Astrocyte (in vitro differentiated cells and primary cell): ENCODE results near the gene LYSMD2. TPM values are rescaled to one million over a fixed set of nuclear protein-coding genes. Genes with fewer than 3 reads are reported as not detected.

Experiments
- DNase-seq: peaks from one replicate; pipeline ENCODE4 v3.0.0-alpha.2; 2010; ENCODE audit warnings: low read depth
- FAIRE-seq: peaks from 2 replicates; lab custom pipeline; 2011; peaks lifted over from hg19 to GRCh38; lab: Jason Lieb, UNC
- H2AFZ ChIP-seq: 2 replicates; pipeline ENCODE4 v1.6.0; 2012; ENCODE audit warnings: low read depth, low read length, inconsistent platforms
- H3K27ac ChIP-seq: 2 replicates; pipeline ENCODE4 v1.5.1; 2011; ENCODE audit warnings: low read depth, low read length, inconsistent platforms
- H3K27me3 ChIP-seq: 2 replicates; pipeline ENCODE4 v1.6.0; 2011; ENCODE audit warnings: low read length, inconsistent platforms; ENCODE audit not compliant: insufficient read depth
- H3K36me3 ChIP-seq: 2 replicates; pipeline ENCODE4 v1.5.1; 2011; ENCODE audit warnings: low read length, inconsistent platforms; ENCODE audit not compliant: insufficient read depth
- H3K4me1 ChIP-seq: 2 replicates; pipeline ENCODE4 v1.5.1; 2011; ENCODE audit warnings: low read length, inconsistent platforms; ENCODE audit not compliant: insufficient read depth
- H3K4me2 ChIP-seq: 2 replicates; pipeline ENCODE4 v1.6.0; 2012; ENCODE audit warnings: low read length, inconsistent platforms
- H3K4me3 ChIP-seq: 2 replicates; pipeline ENCODE4 v1.5.1; 2011; ENCODE audit warnings: low read depth, mild to moderate bottlenecking, low read length, inconsistent platforms; ENCODE audit not compliant: insufficient read depth
- H3K79me2 ChIP-seq: 2 replicates; pipeline ENCODE4 v1.6.0; 2012; ENCODE audit warnings: mild to moderate bottlenecking, low read length, inconsistent platforms; ENCODE audit not compliant: insufficient read depth
- H3K9ac ChIP-seq: 2 replicates; pipeline ENCODE4 v1.6.0; 2012; ENCODE audit warnings: mild to moderate bottlenecking, low read length, inconsistent platforms
- H3K9me3 ChIP-seq: 2 replicates; pipeline ENCODE4 v1.5.1; 2012; ENCODE audit warnings: low read depth, mild to moderate bottlenecking, low read length, inconsistent platforms; ENCODE audit not compliant: insufficient read depth
- H4K20me1 ChIP-seq: 2 replicates; pipeline ENCODE4 v1.6.0; 2012; ENCODE audit warnings: low read length, inconsistent platforms; ENCODE audit not compliant: insufficient read depth
- H3K27ac Mint-ChIP-seq: one replicate; pipeline ENCODE4 v1.8.0; 2021; ENCODE audit warnings: mild to moderate bottlenecking, mixed read lengths; ENCODE audit not compliant: unreplicated experiment
- H3K27me3 Mint-ChIP-seq: one replicate; pipeline ENCODE4 v1.8.0; 2021; ENCODE audit warnings: low read depth, mixed read lengths; ENCODE audit not compliant: unreplicated experiment
- H3K36me3 Mint-ChIP-seq: one replicate; pipeline ENCODE4 v1.8.0; 2021; ENCODE audit warnings: low read depth, mixed read lengths; ENCODE audit not compliant: unreplicated experiment
- H3K4me1 Mint-ChIP-seq: one replicate; pipeline ENCODE4 v1.8.0; 2021; ENCODE audit warnings: low read depth, mixed read lengths; ENCODE audit not compliant: unreplicated experiment
- H3K4me3 Mint-ChIP-seq: one replicate; pipeline ENCODE4 v1.8.0; 2021; ENCODE audit warnings: mild to moderate bottlenecking, moderate library complexity, mixed read lengths; ENCODE audit not compliant: unreplicated experiment
- H3K9me3 Mint-ChIP-seq: one replicate; pipeline ENCODE4 v1.8.0; 2021; ENCODE audit warnings: mild to moderate bottlenecking, mixed read lengths; ENCODE audit not compliant: unreplicated experiment
- EZH2 ChIP-seq: IDR thresholded peaks from 2 replicates; pipeline ENCODE4 v1.6.1; 2012; ENCODE audit warnings: mild to moderate bottlenecking, low read length, inconsistent platforms; ENCODE audit not compliant: insufficient read depth
- total RNA-seq: library from RNA; stranded (reverse); gene quantifications from 2 replicates; pipeline ENCODE4 v1.2.1, GENCODE V29; 2021
- TF ChIP-seq, protein P1 (sequence below): IDR thresholded peaks from 2 replicates; pipeline ENCODE4 v1.5.1; 2011; ENCODE audit warnings: low read depth, mild to moderate bottlenecking, inconsistent platforms, low read length, moderate library complexity; ENCODE audit not compliant: insufficient read depth

The LYSMD2 gene
- total RNA-seq, 1 donor from 2014 or later = 3.4 TPM

DNA sequence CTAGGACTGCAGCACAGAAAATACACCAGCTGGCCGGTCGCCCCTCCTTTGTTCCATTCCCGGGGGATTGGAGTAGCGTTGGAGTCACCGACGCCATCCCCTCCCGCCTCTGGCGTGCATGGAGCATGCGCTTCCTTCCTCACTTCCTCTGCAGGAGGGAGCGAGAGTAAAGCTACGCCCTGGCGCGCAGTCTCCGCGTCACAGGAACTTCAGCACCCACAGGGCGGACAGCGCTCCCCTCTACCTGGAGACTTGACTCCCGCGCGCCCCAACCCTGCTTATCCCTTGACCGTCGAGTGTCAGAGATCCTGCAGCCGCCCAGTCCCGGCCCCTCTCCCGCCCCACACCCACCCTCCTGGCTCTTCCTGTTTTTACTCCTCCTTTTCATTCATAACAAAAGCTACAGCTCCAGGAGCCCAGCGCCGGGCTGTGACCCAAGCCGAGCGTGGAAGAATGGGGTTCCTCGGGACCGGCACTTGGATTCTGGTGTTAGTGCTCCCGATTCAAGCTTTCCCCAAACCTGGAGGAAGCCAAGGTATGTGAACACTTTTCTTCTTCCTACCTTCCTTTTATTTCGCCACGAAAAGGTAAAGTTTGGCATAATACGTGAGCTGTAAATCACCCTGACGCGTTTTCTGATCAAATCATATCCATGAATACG lies 56.0 kb downstream of the LYSMD2 start, which contains the start of gene SCG3:
TSS of gene SCG3 (plus strand) at position 201 of the 661 bp plus-strand sequence. CDS start at position 454, 253 bp downstream.
- peaks cover 12% of the 10 kb centered on the region for H3K27me3 ChIP-seq
- no peak within 1 kb of the TSS for H3K27ac Mint-ChIP-seq
- no peaks in the 10 kb centered on the region for H3K27me3 Mint-ChIP-seq
- H3K4me1 ChIP-seq = no peaks in the 10 kb centered on the region
- H3K4me3 Mint-ChIP-seq = peak within 1 kb of the TSS; percentile 84
- no peaks in the 10 kb centered on the region for H3K36me3 ChIP-seq
- peak within 1 kb of the TSS; percentile 67 for H2AFZ ChIP-seq
- no peaks in the 10 kb centered on the region for H3K36me3 Mint-ChIP-seq
- DNase-seq (peak; percentile 56), FAIRE-seq (no peak)
- H3K9ac ChIP-seq = no peak within 1 kb of the TSS
- no peak within 1 kb of the TSS for H3K27ac ChIP-seq
- H3K79me2 ChIP-seq = no peaks in the 10 kb centered on the region
- peaks cover 6% of the 10 kb centered on the region for H3K4me1 Mint-ChIP-seq
- peak within 1 kb of the TSS; percentile 80 for H3K4me2 ChIP-seq
- H3K9me3 ChIP-seq = no peaks in the 10 kb centered on the region
- H4K20me1 ChIP-seq = no peaks in the 10 kb centered on the region
- TF ChIP-seq, protein P1, sequence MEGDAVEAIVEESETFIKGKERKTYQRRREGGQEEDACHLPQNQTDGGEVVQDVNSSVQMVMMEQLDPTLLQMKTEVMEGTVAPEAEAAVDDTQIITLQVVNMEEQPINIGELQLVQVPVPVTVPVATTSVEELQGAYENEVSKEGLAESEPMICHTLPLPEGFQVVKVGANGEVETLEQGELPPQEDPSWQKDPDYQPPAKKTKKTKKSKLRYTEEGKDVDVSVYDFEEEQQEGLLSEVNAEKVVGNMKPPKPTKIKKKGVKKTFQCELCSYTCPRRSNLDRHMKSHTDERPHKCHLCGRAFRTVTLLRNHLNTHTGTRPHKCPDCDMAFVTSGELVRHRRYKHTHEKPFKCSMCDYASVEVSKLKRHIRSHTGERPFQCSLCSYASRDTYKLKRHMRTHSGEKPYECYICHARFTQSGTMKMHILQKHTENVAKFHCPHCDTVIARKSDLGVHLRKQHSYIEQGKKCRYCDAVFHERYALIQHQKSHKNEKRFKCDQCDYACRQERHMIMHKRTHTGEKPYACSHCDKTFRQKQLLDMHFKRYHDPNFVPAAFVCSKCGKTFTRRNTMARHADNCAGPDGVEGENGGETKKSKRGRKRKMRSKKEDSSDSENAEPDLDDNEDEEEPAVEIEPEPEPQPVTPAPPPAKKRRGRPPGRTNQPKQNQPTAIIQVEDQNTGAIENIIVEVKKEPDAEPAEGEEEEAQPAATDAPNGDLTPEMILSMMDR = no peak
- TF ChIP-seq EZH2 = no peak
- peak within 1 kb of the TSS; percentile 25 for H3K4me3 ChIP-seq
- H3K9me3 Mint-ChIP-seq = peaks cover 1% of the 10 kb centered on the region

DNA sequence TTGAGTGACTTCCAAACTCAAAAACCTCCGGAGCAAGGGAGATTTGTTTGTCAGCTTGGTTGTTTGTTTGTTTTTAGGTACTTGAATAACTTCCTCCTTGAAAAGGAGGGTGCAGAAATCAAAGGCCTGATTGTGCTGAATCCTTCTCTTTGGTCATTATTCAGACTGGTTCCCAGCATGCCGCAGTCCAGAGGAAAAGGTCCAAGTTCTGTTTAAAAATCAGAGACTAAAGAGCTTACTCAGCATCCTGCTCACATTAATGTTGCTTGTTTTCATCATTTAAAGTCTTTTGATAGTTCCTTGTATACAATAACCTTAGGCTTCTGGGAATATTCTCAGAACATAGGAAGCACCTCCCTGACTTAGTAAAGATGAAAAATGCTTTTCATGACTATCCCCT lies 57.1 kb downstream of the LYSMD2 start:
- Histone ChIP-seq H3K4me3 (no peak overlapping the region), H3K36me3 (no peaks in the 10 kb centered on the region), H3K27ac (no peak overlapping the region), H3K27me3 (peaks cover 12% of the 10 kb centered on the region), H3K9me3 (no peaks in the 10 kb centered on the region), H3K79me2 (no peaks in the 10 kb centered on the region), H4K20me1 (no peaks in the 10 kb centered on the region), H2AFZ (no peak overlapping the region), H3K9ac (no peak overlapping the region), H3K4me2 (no peak overlapping the region), H3K4me1 (no peaks in the 10 kb centered on the region)
- FAIRE-seq (no peak), DNase-seq (no peak)
- peaks cover 6% of the 10 kb centered on the region for H3K4me1 Mint-ChIP-seq
- TF ChIP-seq, protein P1 = no peak
- no peak for TF ChIP-seq EZH2
- no peak overlapping the region for H3K4me3 Mint-ChIP-seq
- H3K27me3 Mint-ChIP-seq = peaks cover 1% of the 10 kb centered on the region
- H3K9me3 Mint-ChIP-seq = peaks cover 1% of the 10 kb centered on the region
- no peaks in the 10 kb centered on the region for H3K36me3 Mint-ChIP-seq
- H3K27ac Mint-ChIP-seq = no peak overlapping the region

GRCh38 chr15:51678096-51678495 lies 59.4 kb downstream of the LYSMD2 start:
- DNase-seq = no peak
- TF ChIP-seq EZH2 = no peak
- TF ChIP-seq, protein P1 = no peak
- peaks cover 6% of the 10 kb centered on the region for H3K4me1 Mint-ChIP-seq
- peaks cover 1% of the 10 kb centered on the region for H3K9me3 Mint-ChIP-seq
- peaks cover 3% of the 10 kb centered on the region for H3K27me3 ChIP-seq
- H3K36me3 ChIP-seq = no peaks in the 10 kb centered on the region
- H3K79me2 ChIP-seq = no peaks in the 10 kb centered on the region
- no peak for FAIRE-seq
- no peak overlapping the region for H3K27ac Mint-ChIP-seq
- H3K27ac ChIP-seq = no peak overlapping the region
- no peaks in the 10 kb centered on the region for H3K4me1 ChIP-seq
- no peak overlapping the region for H3K9ac ChIP-seq
- no peak overlapping the region for H3K4me3 Mint-ChIP-seq
- no peak overlapping the region for H3K4me3 ChIP-seq
- H3K27me3 Mint-ChIP-seq = peaks cover 2% of the 10 kb centered on the region
- no peak overlapping the region for H3K4me2 ChIP-seq
- no peaks in the 10 kb centered on the region for H4K20me1 ChIP-seq
- no peaks in the 10 kb centered on the region for H3K9me3 ChIP-seq
- H2AFZ ChIP-seq = no peak overlapping the region
- H3K36me3 Mint-ChIP-seq = no peaks in the 10 kb centered on the region
